ENCODE data around the gene TMCO6. TPM values are rescaled to one million over a fixed set of nuclear protein-coding genes. Genes with fewer than 3 reads are reported as not detected.
"Not testable (repeated sequence)": the region's sequence is repeated elsewhere in the genome, so short reads cannot be mapped to it uniquely, and the experiment has no call there.

Gene TMCO6
- total RNA-seq, 1 experiment from 2014 or later, result 32.2 TPM

- TF ChIP-seq GABPB1 (CRISPR knock-in tag; IDR thresholded peaks at IDR 0.05), result no peak; the same call in 1 of the 2 replicates
Measured at GRCh38 chr5:140639148-140639981, at the start of gene TMCO6 (continued).

GRCh38 chr5:140590861-140591260 is 48.4 kb upstream of the TMCO6 start:
- ChIA-PET CTCF (interaction anchor here (0.5 to 1.5 kb wide), 2 partner anchors 44 to 233 kb away, joined by 3 to 4 read pairs; no protein-coding TSS in a partner anchor), POLR2A (no interaction called here)
- Mint-ChIP-seq H3K4me3 (no peak overlapping the region), H3K4me1 (peaks cover 5% of the 10 kb centered on the region), H3K27me3 (ENCODE audit: low read depth) (peaks cover 17% of the 10 kb centered on the region), H3K36me3 (no peaks in the 10 kb centered on the region), H3K9me3 (no peaks in the 10 kb centered on the region; the same call in 1 of the 2 replicates), H3K27ac (no peak overlapping the region)
- DNase-seq (ENCODE audit: low spot score) (no peak), ATAC-seq (no peak)
- no peak for TF ChIP-seq MXD4 (CRISPR knock-in tag; IDR thresholded peaks at IDR 0.05; ENCODE audit: borderline replicate concordance)

GRCh38 chr5:140591747-140592372 is 47.4 kb upstream of the TMCO6 start:
- Mint-ChIP-seq H3K36me3 (no peaks in the 10 kb centered on the region), H3K27me3 (ENCODE audit: low read depth) (peaks cover 14% of the 10 kb centered on the region; the same call in 1 of the 2 replicates), H3K9me3 (no peaks in the 10 kb centered on the region; the same call in 1 of the 2 replicates), H3K4me1 (peaks cover 5% of the 10 kb centered on the region), H3K4me3 (no peak overlapping the region), H3K27ac (no peak overlapping the region)
- ChIA-PET POLR2A (no interaction called here), CTCF (no interaction called here)
- ATAC-seq (no peak), DNase-seq (ENCODE audit: low spot score) (no peak)
- TF ChIP-seq ZNF232 (CRISPR knock-in tag; IDR thresholded peaks at IDR 0.05) (no peak), GRHL2 (CRISPR knock-in tag; IDR thresholded peaks at IDR 0.05; ENCODE audit: insufficient replicate concordance, severe bottlenecking) (no peak), RELA (CRISPR knock-in tag; IDR thresholded peaks at IDR 0.05; ENCODE audit: borderline replicate concordance) (no peak), HMGA2 (CRISPR knock-in tag; IDR thresholded peaks at IDR 0.05) (no peak), NR2C2 (CRISPR knock-in tag; IDR thresholded peaks at IDR 0.05) (no peak)
- TF ChIP-seq, protein P1, sequence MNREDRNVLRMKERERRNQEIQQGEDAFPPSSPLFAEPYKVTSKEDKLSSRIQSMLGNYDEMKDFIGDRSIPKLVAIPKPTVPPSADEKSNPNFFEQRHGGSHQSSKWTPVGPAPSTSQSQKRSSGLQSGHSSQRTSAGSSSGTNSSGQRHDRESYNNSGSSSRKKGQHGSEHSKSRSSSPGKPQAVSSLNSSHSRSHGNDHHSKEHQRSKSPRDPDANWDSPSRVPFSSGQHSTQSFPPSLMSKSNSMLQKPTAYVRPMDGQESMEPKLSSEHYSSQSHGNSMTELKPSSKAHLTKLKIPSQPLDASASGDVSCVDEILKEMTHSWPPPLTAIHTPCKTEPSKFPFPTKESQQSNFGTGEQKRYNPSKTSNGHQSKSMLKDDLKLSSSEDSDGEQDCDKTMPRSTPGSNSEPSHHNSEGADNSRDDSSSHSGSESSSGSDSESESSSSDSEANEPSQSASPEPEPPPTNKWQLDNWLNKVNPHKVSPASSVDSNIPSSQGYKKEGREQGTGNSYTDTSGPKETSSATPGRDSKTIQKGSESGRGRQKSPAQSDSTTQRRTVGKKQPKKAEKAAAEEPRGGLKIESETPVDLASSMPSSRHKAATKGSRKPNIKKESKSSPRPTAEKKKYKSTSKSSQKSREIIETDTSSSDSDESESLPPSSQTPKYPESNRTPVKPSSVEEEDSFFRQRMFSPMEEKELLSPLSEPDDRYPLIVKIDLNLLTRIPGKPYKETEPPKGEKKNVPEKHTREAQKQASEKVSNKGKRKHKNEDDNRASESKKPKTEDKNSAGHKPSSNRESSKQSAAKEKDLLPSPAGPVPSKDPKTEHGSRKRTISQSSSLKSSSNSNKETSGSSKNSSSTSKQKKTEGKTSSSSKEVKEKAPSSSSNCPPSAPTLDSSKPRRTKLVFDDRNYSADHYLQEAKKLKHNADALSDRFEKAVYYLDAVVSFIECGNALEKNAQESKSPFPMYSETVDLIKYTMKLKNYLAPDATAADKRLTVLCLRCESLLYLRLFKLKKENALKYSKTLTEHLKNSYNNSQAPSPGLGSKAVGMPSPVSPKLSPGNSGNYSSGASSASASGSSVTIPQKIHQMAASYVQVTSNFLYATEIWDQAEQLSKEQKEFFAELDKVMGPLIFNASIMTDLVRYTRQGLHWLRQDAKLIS (CRISPR knock-in tag; IDR thresholded peaks at IDR 0.05; ENCODE audit: borderline replicate concordance), result no peak
- TF ChIP-seq, protein P2, sequence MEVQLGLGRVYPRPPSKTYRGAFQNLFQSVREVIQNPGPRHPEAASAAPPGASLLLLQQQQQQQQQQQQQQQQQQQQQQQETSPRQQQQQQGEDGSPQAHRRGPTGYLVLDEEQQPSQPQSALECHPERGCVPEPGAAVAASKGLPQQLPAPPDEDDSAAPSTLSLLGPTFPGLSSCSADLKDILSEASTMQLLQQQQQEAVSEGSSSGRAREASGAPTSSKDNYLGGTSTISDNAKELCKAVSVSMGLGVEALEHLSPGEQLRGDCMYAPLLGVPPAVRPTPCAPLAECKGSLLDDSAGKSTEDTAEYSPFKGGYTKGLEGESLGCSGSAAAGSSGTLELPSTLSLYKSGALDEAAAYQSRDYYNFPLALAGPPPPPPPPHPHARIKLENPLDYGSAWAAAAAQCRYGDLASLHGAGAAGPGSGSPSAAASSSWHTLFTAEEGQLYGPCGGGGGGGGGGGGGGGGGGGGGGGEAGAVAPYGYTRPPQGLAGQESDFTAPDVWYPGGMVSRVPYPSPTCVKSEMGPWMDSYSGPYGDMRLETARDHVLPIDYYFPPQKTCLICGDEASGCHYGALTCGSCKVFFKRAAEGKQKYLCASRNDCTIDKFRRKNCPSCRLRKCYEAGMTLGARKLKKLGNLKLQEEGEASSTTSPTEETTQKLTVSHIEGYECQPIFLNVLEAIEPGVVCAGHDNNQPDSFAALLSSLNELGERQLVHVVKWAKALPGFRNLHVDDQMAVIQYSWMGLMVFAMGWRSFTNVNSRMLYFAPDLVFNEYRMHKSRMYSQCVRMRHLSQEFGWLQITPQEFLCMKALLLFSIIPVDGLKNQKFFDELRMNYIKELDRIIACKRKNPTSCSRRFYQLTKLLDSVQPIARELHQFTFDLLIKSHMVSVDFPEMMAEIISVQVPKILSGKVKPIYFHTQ (CRISPR knock-in tag; IDR thresholded peaks at IDR 0.05), result no peak
- TF ChIP-seq, protein P3, sequence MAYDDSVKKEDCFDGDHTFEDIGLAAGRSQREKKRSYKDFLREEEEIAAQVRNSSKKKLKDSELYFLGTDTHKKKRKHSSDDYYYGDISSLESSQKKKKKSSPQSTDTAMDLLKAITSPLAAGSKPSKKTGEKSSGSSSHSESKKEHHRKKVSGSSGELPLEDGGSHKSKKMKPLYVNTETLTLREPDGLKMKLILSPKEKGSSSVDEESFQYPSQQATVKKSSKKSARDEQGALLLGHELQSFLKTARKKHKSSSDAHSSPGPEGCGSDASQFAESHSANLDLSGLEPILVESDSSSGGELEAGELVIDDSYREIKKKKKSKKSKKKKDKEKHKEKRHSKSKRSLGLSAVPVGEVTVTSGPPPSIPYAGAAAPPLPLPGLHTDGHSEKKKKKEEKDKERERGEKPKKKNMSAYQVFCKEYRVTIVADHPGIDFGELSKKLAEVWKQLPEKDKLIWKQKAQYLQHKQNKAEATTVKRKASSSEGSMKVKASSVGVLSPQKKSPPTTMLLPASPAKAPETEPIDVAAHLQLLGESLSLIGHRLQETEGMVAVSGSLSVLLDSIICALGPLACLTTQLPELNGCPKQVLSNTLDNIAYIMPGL (CRISPR knock-in tag; IDR thresholded peaks at IDR 0.05), result no peak

GRCh38 chr5:140593070-140593469 is 46.2 kb upstream of the TMCO6 start:
- DNase-seq (ENCODE audit: low spot score); H3K9me3 Mint-ChIP-seq; H3K36me3 Mint-ChIP-seq; ATAC-seq; POLR2A ChIA-PET; H3K4me1 Mint-ChIP-seq; H3K27ac Mint-ChIP-seq: not testable (repeated sequence)
- peaks cover 12% of the 10 kb centered on the region; the same call in 1 of the 2 replicates for H3K27me3 Mint-ChIP-seq (ENCODE audit: low read depth)
- peak overlapping the region; percentile 22; the same call in 1 of the 2 replicates for H3K4me3 Mint-ChIP-seq
- CTCF ChIA-PET, result interaction anchor here (1.5 kb wide), 1 partner anchor 42 kb away, joined by 3 read pairs; no protein-coding TSS in a partner anchor
